MCF 10A (cell line): ENCODE measurements around the gene CRCP. TPM values are rescaled to one million over a fixed set of nuclear protein-coding genes. Genes with fewer than 3 reads are reported as not detected.
A peak's percentile ranks its signal among the peaks of the same experiment; 100 is the strongest.

ENCODE experiments used
- BruUV-seq: library from RNA; stranded (reverse); fragments of 400-500 nt; replicated peaks from 2 replicates; lab custom pipeline; 2021; lab: Mats Ljungman, UMichigan
- CTCF ChIA-PET: fragments of 300-600 bp; sonication (Branson Sonifier 250); formaldehyde crosslinking; extraction: SDS; loops from one replicate; lab custom pipeline; 2021; ENCODE audit warnings: antibody characterized with exemption, inconsistent platforms; lab: Yijun Ruan, JAX
- POLR2A ChIA-PET: fragments of 300-600, 350-650 bp; sonication (Branson Sonifier 250); formaldehyde crosslinking; extraction: SDS; loops from one replicate; lab custom pipeline; 2020; ENCODE audit warnings: antibody characterized with exemption, inconsistent platforms; lab: Yijun Ruan, JAX
- DNase-seq: peaks from one replicate; pipeline ENCODE4 v3.0.0-alpha.2; 2018; ENCODE audit not compliant: unreplicated experiment
- H3K27ac Mint-ChIP-seq: one replicate; pipeline ENCODE4 v1.8.0; 2022; ENCODE audit warnings: mild to moderate bottlenecking, low read depth, mixed read lengths; ENCODE audit not compliant: unreplicated experiment
- H3K27me3 Mint-ChIP-seq: one replicate; pipeline ENCODE4 v1.8.0; 2022; ENCODE audit warnings: mixed read lengths; ENCODE audit not compliant: insufficient read depth, unreplicated experiment
- H3K36me3 Mint-ChIP-seq: one replicate; pipeline ENCODE4 v1.8.0; 2022; ENCODE audit warnings: mild to moderate bottlenecking, moderate library complexity, mixed read lengths; ENCODE audit not compliant: insufficient read depth, unreplicated experiment
- H3K4me1 Mint-ChIP-seq: one replicate; pipeline ENCODE4 v1.8.0; 2022; ENCODE audit warnings: mixed read lengths; ENCODE audit not compliant: insufficient read depth, unreplicated experiment
- H3K4me3 Mint-ChIP-seq: one replicate; pipeline ENCODE4 v1.8.0; 2022; ENCODE audit warnings: mild to moderate bottlenecking, moderate library complexity, mixed read lengths; ENCODE audit not compliant: unreplicated experiment
- H3K9me3 Mint-ChIP-seq: one replicate; pipeline ENCODE4 v1.8.0; 2022; ENCODE audit warnings: mixed read lengths; ENCODE audit not compliant: unreplicated experiment
- intact Hi-C: fragments of 100-400 bp; cut with micrococcal nuclease; formaldehyde crosslinking; loops from 2 replicates; pipeline ENCODE4 v1.14.1; 2022
- total RNA-seq: library from RNA; stranded (reverse); gene quantifications from 2 replicates; pipeline ENCODE4 v1.2.3, GENCODE V29; 2022
- TF ChIP-seq, protein P1 (sequence below): fragments of 200-600 bp; IDR thresholded peaks from one replicate; pipeline ENCODE4 v1.8.0; 2022; ENCODE audit warnings: antibody characterized with exemption, mild to moderate bottlenecking; ENCODE audit not compliant: unreplicated experiment

Gene CRCP
- total RNA-seq, 1 experiment from 2014 or later: 39.8 TPM

GRCh38 chr7:66138994-66139752 is 24.5 kb downstream of the CRCP start:
- TF ChIP-seq, protein P1, sequence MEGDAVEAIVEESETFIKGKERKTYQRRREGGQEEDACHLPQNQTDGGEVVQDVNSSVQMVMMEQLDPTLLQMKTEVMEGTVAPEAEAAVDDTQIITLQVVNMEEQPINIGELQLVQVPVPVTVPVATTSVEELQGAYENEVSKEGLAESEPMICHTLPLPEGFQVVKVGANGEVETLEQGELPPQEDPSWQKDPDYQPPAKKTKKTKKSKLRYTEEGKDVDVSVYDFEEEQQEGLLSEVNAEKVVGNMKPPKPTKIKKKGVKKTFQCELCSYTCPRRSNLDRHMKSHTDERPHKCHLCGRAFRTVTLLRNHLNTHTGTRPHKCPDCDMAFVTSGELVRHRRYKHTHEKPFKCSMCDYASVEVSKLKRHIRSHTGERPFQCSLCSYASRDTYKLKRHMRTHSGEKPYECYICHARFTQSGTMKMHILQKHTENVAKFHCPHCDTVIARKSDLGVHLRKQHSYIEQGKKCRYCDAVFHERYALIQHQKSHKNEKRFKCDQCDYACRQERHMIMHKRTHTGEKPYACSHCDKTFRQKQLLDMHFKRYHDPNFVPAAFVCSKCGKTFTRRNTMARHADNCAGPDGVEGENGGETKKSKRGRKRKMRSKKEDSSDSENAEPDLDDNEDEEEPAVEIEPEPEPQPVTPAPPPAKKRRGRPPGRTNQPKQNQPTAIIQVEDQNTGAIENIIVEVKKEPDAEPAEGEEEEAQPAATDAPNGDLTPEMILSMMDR: no peak
- peak overlapping the region; percentile 70 for H3K27ac Mint-ChIP-seq
- intact Hi-C loops: no loop called here
- no peak for DNase-seq
- H3K9me3 Mint-ChIP-seq: no peaks in the 10 kb centered on the region
- ChIA-PET CTCF (interaction anchor here (0.8 to 1.8 kb wide), 4 partner anchors 355 to 514 kb away, joined by 3 to 5 read pairs (median 4); no protein-coding TSS in a partner anchor), POLR2A (interaction anchor here (0.7 to 1.2 kb wide), 3 partner anchors 9 to 350 kb away, joined by 3 to 4 read pairs (median 3); no protein-coding TSS in a partner anchor)
- H3K4me3 Mint-ChIP-seq: no peak overlapping the region
- BruUV-seq: no TSS peak
- H3K27me3 Mint-ChIP-seq: no peaks in the 10 kb centered on the region
- peaks cover 19% of the 10 kb centered on the region for H3K4me1 Mint-ChIP-seq
- peaks cover 95% of the 10 kb centered on the region for H3K36me3 Mint-ChIP-seq

GRCh38 chr7:66140924-66141323 is 26.3 kb downstream of the CRCP start:
- Mint-ChIP-seq H3K4me1 (peaks cover 19% of the 10 kb centered on the region), H3K9me3 (no peaks in the 10 kb centered on the region), H3K4me3 (no peak overlapping the region), H3K36me3 (peaks cover 95% of the 10 kb centered on the region), H3K27me3 (no peaks in the 10 kb centered on the region), H3K27ac (no peak overlapping the region)
- peak; percentile 71 for DNase-seq
- ChIA-PET CTCF (interaction anchor here (0.6 to 2.6 kb wide), 26 partner anchors 8 to 1125 kb away, joined by 3 to 9 read pairs (median 3); no protein-coding TSS in a partner anchor), POLR2A (interaction anchor here (0.8 to 1.7 kb wide), 3 partner anchors 9 to 353 kb away, joined by 3 to 12 read pairs (median 3); no protein-coding TSS in a partner anchor)
- TF ChIP-seq, protein P1: peak; percentile 53
- no TSS peak for BruUV-seq
- intact Hi-C loops: loop anchor here (1.0 kb wide), 1 partner anchor 352 kb away; no protein-coding TSS in a partner anchor

DNA sequence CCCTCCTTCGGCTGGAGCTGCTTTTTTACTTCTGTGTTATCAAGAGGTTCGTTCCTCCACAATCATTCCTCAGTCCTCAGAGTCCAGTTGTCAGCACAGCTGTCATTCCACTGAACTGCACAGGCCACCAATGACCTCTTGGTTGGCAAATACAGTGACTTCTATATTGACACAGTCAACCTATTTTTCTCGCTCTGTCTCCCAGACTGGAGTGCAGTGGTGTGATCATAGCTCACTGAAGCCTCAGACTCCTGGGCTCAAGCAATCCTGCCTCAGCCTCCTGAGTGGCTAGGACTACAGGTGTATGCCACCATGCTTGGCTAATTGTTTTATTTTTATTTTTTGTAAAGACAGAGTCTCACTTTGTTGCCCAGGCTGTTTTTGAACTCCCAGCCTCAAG is 27.7 kb downstream of the CRCP start:
- no peak overlapping the region for H3K4me3 Mint-ChIP-seq
- ChIA-PET CTCF (interaction anchor here (0.5 to 2.6 kb wide), 5 partner anchors 11 to 352 kb away, joined by 3 to 9 read pairs (median 3); no protein-coding TSS in a partner anchor), POLR2A (interaction anchor here (0.6 to 0.9 kb wide), 2 partner anchors 12 to 342 kb away, joined by 3 read pairs; no protein-coding TSS in a partner anchor)
- BruUV-seq: no TSS peak
- no peak for DNase-seq
- H3K27ac Mint-ChIP-seq: peak overlapping the region; percentile 94
- peaks cover 19% of the 10 kb centered on the region for H3K4me1 Mint-ChIP-seq
- TF ChIP-seq, protein P1: no peak
- H3K27me3 Mint-ChIP-seq: no peaks in the 10 kb centered on the region
- H3K36me3 Mint-ChIP-seq: peaks cover 92% of the 10 kb centered on the region
- intact Hi-C loops: no loop called here
- no peaks in the 10 kb centered on the region for H3K9me3 Mint-ChIP-seq

DNA sequence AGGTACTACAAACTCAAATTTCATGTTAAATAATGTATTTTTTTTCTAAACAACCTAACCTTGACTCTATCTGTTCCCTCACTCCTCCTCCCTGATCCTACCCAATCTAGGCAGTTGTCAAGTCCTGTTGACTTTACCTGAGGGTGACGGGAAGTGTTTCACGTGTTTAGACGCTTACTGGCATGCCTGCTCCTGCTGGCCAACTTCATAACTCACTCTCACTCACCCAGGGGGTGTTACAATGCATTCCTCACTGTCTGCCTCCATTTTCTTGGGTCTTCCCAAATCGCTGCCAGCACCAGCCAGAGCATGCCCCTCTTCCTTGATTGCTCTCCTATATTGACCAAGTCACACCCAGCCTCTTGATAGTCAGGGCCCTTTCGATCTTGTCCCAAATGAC is 28.3 kb downstream of the CRCP start:
- peak; percentile 27 for DNase-seq
- peak overlapping the region; percentile 94 for H3K27ac Mint-ChIP-seq
- no peaks in the 10 kb centered on the region for H3K9me3 Mint-ChIP-seq
- H3K4me1 Mint-ChIP-seq: peaks cover 19% of the 10 kb centered on the region
- H3K4me3 Mint-ChIP-seq: peak overlapping the region; percentile 44
- CTCF ChIA-PET: interaction anchor here (1.0 to 2.6 kb wide), 3 partner anchors 10 to 351 kb away, joined by 3 to 9 read pairs (median 3); no protein-coding TSS in a partner anchor
- peaks cover 92% of the 10 kb centered on the region for H3K36me3 Mint-ChIP-seq
- BruUV-seq: no TSS peak
- TF ChIP-seq, protein P1: no peak
- intact Hi-C loops: no loop called here
- no peaks in the 10 kb centered on the region for H3K27me3 Mint-ChIP-seq
- POLR2A ChIA-PET: interaction anchor here (0.7 kb wide), 1 partner anchor 123 kb away, joined by 3 read pairs; no protein-coding TSS in a partner anchor
